Astrocyte of the spinal cord (primary cell): ENCODE measurements around the gene LDLRAD3.
A peak's percentile ranks its signal among the peaks of the same experiment; 100 is the strongest.

ENCODE experiments used
- DNase-seq: peaks from one replicate; pipeline ENCODE4 v3.0.0; 2011; ENCODE audit warnings: low read depth, low spot score
- H3K4me3 ChIP-seq: 2 replicates; pipeline ENCODE4 v1.5.1; 2011; ENCODE audit warnings: low read depth, mild to moderate bottlenecking, low read length, moderate library complexity
- CTCF ChIP-seq: IDR thresholded peaks from 2 replicates; pipeline ENCODE4 v1.5.1; 2012; ENCODE audit warnings: low read depth, mild to moderate bottlenecking, low read length, inconsistent platforms
- in situ Hi-C: cut with HindIII; loops from 2 replicates; pipeline ENCODE4 v1.10.0; 2017; ENCODE audit warnings: low sequenced_read_pairs

The LDLRAD3 gene

GRCh38 chr11:36093548-36093947 is 149.7 kb downstream of the LDLRAD3 start:
- TF ChIP-seq CTCF = no peak
- H3K4me3 ChIP-seq = no peak overlapping the region
- DNase-seq = no peak
- in situ Hi-C loops = no loop called here

GRCh38 chr11:36094164-36094563 is 150.3 kb downstream of the LDLRAD3 start:
- in situ Hi-C loops = no loop called here
- TF ChIP-seq CTCF = no peak
- H3K4me3 ChIP-seq = no peak overlapping the region
- DNase-seq = no peak

GRCh38 chr11:36095716-36096115 is 151.9 kb downstream of the LDLRAD3 start:
- no peak overlapping the region for H3K4me3 ChIP-seq
- TF ChIP-seq CTCF = no peak
- peak; percentile 28 for DNase-seq
- in situ Hi-C loops = no loop called here

GRCh38 chr11:36097219-36097650 is 153.4 kb downstream of the LDLRAD3 start:
- DNase-seq = no peak
- in situ Hi-C loops = no loop called here
- H3K4me3 ChIP-seq = no peak overlapping the region
- TF ChIP-seq CTCF = no peak

GRCh38 chr11:36098087-36098486 is 154.2 kb downstream of the LDLRAD3 start:
- TF ChIP-seq CTCF = no peak
- in situ Hi-C loops = no loop called here
- no peak for DNase-seq
- no peak overlapping the region for H3K4me3 ChIP-seq

- no peak for DNase-seq
- in situ Hi-C loops = no loop called here
- no peak overlapping the region for H3K4me3 ChIP-seq
- no peak for TF ChIP-seq CTCF
Measured at GRCh38 chr11:36098853-36099375, 155.1 kb downstream of the LDLRAD3 start.

- no peak for TF ChIP-seq CTCF
- no peak for DNase-seq
- in situ Hi-C loops = no loop called here
- no peak overlapping the region for H3K4me3 ChIP-seq
Measured at GRCh38 chr11:36101466-36101865, 157.6 kb downstream of the LDLRAD3 start.
